Limb (tissue), 2 donors: ENCODE results near the gene SOWAHD.
A peak's percentile ranks its signal among the peaks of the same experiment; 100 is the strongest.
"Not testable (repeated sequence)": the region's sequence is repeated elsewhere in the genome, so short reads cannot be mapped to it uniquely, and the experiment has no call there.

ENCODE experiments used
- DNase-seq, 2 donors: peaks; one replicate each; pipeline ENCODE4 v3.0.0-alpha.2; 2016; ENCODE audit errors: extremely low spot score in 2 of 2

Gene SOWAHD, protein sequence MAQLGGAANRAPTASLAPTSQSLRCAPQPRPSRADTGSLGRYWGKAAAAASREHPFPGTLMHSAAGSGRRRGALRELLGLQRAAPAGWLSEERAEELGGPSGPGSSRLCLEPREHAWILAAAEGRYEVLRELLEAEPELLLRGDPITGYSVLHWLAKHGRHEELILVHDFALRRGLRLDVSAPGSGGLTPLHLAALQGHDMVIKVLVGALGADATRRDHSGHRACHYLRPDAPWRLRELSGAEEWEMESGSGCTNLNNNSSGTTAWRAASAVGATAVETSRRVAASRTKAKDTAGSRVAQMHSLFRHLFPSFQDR

DNA sequence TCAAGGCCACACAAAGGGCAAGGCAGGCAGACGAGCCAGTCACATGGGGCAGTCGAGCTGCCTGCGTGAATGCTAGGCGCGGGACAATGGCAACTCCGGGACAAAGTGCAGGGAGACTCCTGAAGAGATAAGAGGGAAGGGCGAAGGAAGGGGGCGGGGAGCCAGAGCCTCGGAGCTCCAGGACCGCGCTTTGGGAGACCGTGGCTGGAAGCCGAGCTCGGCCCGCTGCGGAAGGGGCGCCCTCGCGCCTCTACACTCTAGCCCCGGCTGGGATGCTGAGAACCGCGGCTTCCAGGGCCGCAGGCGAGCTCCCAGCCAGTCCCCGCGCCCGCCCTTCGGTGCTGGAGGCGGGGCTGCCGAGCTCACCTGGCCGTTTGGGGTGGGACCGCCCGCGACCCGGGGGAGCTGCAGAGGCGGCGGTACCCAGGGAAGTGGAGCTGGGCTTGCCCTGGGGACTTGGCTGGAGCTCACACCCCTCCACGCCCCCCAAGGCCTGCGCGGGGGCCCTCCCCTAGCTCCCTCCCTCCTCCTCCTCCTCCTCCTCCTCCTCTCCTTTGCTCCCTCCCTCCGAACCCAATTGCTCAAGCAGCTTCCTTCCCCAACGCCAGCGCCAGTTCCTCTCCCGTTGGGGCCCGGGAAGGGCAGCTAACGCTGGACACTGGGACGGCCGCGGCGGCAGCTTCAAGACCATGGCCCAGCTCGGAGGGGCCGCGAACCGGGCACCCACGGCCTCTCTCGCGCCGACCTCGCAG lies at the start of gene SOWAHD:
Gene SOWAHD (plus strand): TSS at position 610 of the 752 bp plus-strand sequence. CDS start 80 bp downstream, at position 690.
- peak in 1 of 2 donors; percentile 39 for DNase-seq

GRCh38 chrX:119708936-119709335 lies 49.5 kb upstream of the SOWAHD start:
- DNase-seq, result no peak

- no peak for DNase-seq
Observed at GRCh38 chrX:119709630-119710029, 48.8 kb upstream of the SOWAHD start.

DNA sequence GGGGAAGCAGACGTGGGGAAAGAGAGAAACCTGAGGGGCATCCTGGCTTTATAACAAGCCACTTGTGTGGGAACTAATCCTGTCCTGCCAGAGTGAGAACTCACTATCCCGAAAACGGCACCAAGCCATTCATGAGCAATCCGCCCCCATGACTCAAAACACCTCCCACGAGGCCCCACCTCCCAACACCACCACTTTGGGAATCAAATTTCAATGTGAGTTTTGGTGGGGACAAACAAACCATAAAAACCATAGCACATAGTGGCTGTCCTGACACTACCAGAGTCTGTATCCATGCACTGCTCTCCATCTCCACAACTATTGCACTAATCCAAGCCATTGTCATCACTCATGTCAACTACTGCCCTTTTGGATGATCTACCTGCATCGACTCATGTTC lies 36.9 kb upstream of the SOWAHD start:
- no peak for DNase-seq

- DNase-seq, result no peak
Observed at GRCh38 chrX:119721926-119722325, 36.5 kb upstream of the SOWAHD start.

DNA sequence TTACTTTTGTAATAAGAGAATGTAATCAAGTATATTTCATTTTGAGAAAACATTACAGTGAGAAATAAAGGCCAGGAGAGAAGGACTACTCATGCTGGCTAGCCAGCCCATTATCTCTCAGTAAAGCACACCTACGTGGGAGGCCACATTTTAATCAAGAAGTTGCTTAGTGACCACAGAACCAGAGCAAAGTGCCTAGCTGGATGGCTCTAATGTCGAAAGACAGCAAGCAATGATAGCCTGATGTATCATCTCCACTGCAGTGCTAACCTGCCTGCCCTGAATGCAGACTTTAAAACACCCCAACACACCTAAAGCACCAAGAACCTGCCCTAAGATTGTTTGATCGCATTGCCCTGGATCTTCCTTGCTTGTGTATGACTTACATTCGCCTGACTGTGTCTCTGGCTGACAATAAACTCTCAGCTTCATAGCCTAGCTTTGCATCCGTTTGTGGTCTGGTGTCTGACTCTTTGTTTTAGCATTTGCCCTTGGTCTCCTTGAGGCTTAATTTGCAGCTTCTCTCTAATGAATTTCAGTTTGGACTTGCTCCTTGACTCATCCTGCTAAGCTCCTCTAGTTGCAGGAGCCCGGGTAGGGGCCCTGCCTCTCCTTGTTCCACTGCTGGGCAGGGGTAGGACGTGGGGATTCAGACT lies 31.4 kb upstream of the SOWAHD start:
- no peak for DNase-seq

GRCh38 chrX:119728487-119728886 lies 29.9 kb upstream of the SOWAHD start:
- DNase-seq, result no peak

GRCh38 chrX:119729408-119730201 lies 28.8 kb upstream of the SOWAHD start:
- DNase-seq, result peak; percentile 34 to 46

- no peak for DNase-seq
Observed at GRCh38 chrX:119734897-119735339, 23.5 kb upstream of the SOWAHD start.

DNA sequence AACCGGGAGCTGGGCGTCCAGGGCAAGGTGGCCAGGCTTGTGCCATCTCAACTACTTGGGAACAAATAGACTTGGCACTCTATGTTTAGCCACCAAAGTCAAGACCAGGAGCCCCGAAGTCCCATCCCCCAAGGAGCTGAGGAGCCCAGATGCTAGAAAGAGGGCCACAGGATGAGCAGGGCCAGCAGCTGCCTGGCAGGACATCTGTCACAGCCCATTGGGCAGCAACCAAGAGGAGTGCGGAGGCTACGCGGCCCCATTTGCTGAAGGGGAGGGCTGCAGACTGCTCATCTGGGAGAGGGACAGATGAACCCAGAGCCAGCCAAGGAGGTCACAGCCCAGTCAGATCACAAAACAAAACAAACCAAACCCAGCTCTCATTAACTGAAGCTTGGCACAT lies 22.9 kb upstream of the SOWAHD start:
- DNase-seq, result no peak

DNA sequence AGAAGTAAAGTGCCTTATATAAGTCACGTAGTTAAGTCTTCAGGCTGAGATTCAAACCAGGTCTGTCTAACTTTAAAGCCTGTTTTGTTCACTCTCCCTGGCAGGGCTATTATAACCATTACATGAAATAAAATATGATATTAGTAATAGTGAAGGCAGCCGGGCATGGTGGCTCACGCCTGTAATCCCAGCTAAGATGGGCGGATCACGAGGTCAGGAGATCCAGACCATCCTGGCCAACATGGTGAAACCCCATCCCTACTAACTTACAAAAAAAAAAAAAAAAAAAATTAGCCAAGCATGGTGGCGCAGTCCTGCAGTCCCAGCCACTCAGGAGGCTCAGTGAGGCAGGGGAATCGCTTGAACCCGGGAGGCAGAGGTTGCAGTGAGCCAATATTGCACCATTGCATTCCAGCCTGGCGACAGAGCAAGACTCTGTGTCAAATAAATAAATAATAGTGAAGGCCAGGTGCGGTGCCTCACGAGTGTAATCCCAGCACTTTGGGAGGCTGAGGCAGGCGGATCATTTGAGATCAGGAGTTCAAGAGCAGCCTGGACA lies 22.1 kb upstream of the SOWAHD start:
- no peak for DNase-seq

DNA sequence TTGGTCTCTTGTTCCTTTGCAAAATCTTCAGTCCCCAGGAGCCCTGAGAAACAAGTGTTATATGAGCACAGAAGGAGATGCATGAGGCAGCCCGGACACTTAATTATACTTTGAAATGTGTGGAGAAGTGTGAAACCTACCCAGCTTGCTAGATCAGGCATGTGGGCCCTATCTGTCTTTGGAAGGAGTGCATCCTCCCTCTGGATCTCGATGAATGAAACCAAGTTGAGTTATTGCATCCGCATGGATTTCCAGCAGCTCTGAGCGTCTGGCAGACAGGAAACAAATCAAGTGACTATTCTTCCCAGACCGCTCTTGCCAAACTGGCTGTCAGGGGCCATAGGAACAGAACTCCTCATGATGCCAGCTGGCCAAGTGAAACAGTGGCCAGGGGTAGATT lies 19.6 kb upstream of the SOWAHD start:
- DNase-seq, result no peak

DNA sequence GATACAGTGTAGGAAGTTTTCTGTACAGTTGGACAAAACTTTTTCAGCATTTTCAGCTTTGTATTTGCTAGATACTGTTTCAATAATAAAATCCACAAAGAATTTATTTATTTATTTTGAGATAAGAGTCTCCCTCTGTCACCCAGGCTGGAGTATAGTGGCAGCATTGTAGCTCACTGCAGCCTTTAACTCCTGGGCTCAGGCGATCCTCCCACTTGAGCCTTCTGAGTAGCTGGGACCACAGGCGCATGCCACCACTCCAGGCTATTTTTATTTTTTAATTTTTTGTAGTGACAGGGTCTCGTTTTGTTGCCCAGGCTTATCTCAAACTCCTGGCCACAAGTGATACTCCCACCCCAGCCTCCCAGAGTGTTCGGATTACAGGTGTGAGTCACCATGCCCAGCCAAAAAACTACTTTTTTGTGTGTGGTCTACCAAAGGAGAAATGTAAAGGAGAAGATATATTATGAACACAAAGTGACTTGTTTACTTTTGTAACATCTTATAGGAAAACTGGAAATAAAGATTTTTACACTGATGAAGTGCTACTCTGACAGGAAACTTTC lies 13.0 kb upstream of the SOWAHD start:
- DNase-seq, result no peak

DNA sequence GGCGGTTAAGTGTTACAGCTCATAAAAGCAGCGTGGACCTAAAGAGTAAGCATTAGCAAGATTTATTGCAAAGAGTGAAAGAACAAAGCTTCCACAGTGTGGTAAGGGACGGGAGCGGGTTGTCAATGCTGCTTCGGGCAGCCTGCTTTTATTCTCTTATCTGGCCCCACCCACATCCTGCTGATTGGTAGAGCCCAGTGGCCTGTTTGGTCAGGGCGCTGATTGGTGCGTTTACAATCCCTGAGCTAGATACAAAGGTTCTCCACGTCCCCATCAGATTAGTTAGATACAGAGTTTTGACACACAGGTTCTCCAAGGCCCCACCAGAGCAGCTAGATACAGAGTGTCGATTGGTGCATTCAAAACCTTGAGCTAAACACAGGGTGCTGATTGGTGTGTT lies 8.3 kb upstream of the SOWAHD start:
- not testable (repeated sequence) for DNase-seq

DNA sequence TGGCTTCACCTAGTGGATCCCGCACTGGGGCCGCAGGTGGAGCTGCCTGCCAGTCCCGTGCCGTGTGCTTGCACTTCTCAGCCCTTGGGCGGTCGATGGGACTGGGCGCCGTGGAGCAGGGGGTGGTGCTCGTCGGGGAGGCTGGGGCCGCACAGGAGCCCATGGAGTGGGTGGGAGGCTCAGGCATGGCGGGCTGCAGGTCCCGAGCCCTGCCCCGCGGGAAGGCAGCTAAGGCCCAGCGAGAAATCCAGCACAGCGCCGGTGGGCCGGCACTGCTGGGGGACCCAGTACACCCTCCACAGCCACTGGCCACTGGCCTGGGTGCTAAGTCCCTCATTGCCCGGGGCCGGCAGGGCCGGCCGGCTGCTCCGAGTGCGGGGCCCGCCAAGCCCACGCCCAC lies 7.6 kb upstream of the SOWAHD start:
- not testable (repeated sequence) for DNase-seq

GRCh38 chrX:119753001-119753400 lies 5.4 kb upstream of the SOWAHD start:
- no peak for DNase-seq

- no peak for DNase-seq
Observed at GRCh38 chrX:119753639-119754257, 4.6 kb upstream of the SOWAHD start.

DNA sequence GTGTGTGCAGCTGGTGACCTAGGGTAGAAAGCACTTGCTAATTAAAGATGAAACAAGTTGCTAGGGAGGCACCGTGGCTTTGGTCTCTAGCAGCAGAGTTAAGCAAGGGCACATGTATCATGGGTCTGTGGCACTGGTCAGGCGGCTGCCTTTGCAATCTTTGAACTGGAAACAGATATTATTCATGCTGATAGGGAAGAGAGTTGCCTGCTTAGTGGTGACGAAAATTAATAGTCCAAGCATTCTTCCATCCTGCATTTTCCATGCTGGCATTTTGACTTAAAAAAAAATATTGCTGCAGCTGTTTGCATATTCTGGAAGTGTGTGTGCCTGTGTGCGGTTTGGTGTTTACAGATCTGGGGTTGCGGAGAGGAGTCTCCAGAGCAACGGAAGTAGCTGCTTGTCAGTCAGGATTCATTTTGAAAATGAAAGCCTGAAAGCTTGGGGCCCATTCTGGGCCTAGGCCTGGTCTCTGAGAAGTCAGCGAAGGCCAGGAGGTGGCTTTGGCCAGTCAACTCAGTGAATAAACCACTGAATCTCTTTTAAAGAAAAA lies 2.3 kb upstream of the SOWAHD start:
- DNase-seq, result no peak

- DNase-seq, result no peak
Observed at GRCh38 chrX:119756926-119757635, 1.3 kb upstream of the SOWAHD start.

GRCh38 chrX:119757646-119757978 lies 776 bp upstream of the SOWAHD start:
- DNase-seq, result no peak
